ENCODE results near the gene PCDHGA1. TPM values are rescaled to one million over a fixed set of nuclear protein-coding genes. Genes with fewer than 3 reads are reported as not detected.

The PCDHGA1 gene
- total and polyA plus RNA-seq, 2 experiments from 2014 or later = 0.33 TPM; not detected in 1

GRCh38 chr5:141320225-141321169 lies 9.8 kb upstream of the PCDHGA1 start, which contains the start of gene TAF7:
TSS of gene TAF7 (minus strand) at chr5:141320784. CDS start at chr5:141320044, 740 bp downstream.
- Histone ChIP-seq H4K20me1 (ENCODE audit: insufficient read depth, poor library complexity, severe bottlenecking) (no peaks in the 10 kb centered on the region), H3K9me2 (replicated peaks; ENCODE audit: insufficient read depth) (no peaks in the 10 kb centered on the region), H3K36me3 (replicated peaks; ENCODE audit: insufficient read depth, low read depth) (peaks cover 20% of the 10 kb centered on the region), H3K4me2 (peak within 1 kb of the TSS; percentile 78), H3K79me2 (peaks cover 41% of the 10 kb centered on the region), H3K27me3 (no peaks in the 10 kb centered on the region), H2AFZ (peak within 1 kb of the TSS; percentile 99), H3K4me3 (peak within 1 kb of the TSS; percentile 84), H3K4me1 (ENCODE audit: insufficient read depth) (no peaks in the 10 kb centered on the region), H3K9me3 (ENCODE audit: low read depth) (peaks cover 55% of the 10 kb centered on the region), H3K27ac (peak within 1 kb of the TSS; percentile 99)
- DNase-seq (ENCODE audit: low spot score) = peak; percentile 97
- 1% methylated on average over 66 of the region's 67 CpGs for WGBS (ENCODE audit: low lambda C conversion rate, missing lambda C conversion rate)
- TF ChIP-seq, protein P1, sequence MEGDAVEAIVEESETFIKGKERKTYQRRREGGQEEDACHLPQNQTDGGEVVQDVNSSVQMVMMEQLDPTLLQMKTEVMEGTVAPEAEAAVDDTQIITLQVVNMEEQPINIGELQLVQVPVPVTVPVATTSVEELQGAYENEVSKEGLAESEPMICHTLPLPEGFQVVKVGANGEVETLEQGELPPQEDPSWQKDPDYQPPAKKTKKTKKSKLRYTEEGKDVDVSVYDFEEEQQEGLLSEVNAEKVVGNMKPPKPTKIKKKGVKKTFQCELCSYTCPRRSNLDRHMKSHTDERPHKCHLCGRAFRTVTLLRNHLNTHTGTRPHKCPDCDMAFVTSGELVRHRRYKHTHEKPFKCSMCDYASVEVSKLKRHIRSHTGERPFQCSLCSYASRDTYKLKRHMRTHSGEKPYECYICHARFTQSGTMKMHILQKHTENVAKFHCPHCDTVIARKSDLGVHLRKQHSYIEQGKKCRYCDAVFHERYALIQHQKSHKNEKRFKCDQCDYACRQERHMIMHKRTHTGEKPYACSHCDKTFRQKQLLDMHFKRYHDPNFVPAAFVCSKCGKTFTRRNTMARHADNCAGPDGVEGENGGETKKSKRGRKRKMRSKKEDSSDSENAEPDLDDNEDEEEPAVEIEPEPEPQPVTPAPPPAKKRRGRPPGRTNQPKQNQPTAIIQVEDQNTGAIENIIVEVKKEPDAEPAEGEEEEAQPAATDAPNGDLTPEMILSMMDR (IDR thresholded peaks at IDR 0.05; ENCODE audit: poor library complexity) = peak; percentile 88
- TF ChIP-seq EZH2phosphoT487 (IDR thresholded peaks at IDR 0.05; ENCODE audit: low read depth, severe bottlenecking, unreplicated experiment) = no peak

DNA sequence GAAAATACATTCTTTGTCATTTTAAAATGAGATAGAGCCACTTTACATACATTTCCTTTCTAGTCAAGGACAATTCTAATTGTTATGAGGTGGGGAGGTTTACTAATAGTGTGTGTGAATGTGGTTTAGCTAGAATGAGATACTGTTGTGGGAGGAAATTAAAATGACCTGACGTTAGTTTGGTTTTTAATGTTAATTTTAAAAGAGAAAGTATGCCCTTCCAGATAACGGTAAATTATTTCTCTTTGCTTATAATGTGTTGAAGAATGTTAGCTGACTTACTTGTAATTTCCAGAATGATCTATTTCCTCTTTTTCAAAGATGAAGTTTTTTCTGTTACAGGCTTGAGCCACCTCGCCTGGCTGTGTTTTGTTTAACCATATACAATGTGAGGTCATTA lies 8.1 kb upstream of the PCDHGA1 start:
- Histone ChIP-seq H3K27me3 (no peaks in the 10 kb centered on the region), H3K4me2 (no peak overlapping the region), H3K27ac (no peak overlapping the region), H3K4me1 (ENCODE audit: insufficient read depth) (no peaks in the 10 kb centered on the region), H3K4me3 (no peak overlapping the region), H4K20me1 (ENCODE audit: insufficient read depth, poor library complexity, severe bottlenecking) (no peaks in the 10 kb centered on the region), H3K9me3 (ENCODE audit: low read depth) (peaks cover 39% of the 10 kb centered on the region), H3K79me2 (peaks cover 27% of the 10 kb centered on the region), H2AFZ (no peak overlapping the region), H3K36me3 (replicated peaks; ENCODE audit: insufficient read depth, low read depth) (peaks cover 20% of the 10 kb centered on the region), H3K9me2 (replicated peaks; ENCODE audit: insufficient read depth) (no peaks in the 10 kb centered on the region)
- WGBS (ENCODE audit: low lambda C conversion rate, missing lambda C conversion rate) = 93% methylated on average over 3 of the region's 3 CpGs
- DNase-seq (ENCODE audit: low spot score) = no peak
- TF ChIP-seq, protein P1 (IDR thresholded peaks at IDR 0.05; ENCODE audit: poor library complexity) = no peak

DNA sequence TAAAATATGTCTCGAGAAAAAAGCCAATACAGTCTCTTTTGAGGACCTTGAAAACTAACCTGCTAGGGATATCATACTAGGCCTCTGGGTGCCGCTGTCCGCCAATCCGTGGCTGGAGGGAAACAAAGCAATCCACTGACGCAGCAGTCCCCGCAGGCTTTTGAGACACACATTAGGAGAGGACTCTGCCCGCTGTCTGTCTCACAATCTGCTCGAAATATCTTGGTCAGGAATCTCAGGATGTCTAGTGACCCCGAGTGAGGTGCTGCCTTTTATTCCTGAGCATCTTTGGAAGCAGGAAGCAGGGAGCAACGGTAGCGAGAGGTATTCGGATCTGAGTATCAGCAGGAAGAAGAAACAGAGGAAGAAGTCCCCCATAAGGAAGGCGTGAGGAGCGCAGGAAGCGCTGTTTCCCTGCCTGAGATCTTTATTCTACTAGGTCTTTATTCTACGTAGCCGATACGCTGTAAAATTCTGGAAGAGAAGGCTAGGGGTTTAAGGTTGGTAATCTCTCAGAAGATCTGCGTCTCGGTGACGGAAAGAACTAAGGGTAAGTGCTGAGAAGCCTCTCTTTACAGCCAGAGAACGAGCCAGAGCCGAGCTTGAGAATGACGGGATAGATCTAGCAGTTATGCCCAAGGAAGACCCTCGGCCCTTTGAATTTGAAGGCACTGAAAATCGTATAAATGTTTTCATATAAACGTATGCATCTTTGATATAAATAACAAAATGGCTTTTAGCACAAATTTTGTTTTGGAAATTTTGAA lies 4.0 kb upstream of the PCDHGA1 start:
- 52% methylated on average over 27 of the region's 27 CpGs for WGBS (ENCODE audit: low lambda C conversion rate, missing lambda C conversion rate)

More for the DNA sequence above, 4.0 kb upstream of the PCDHGA1 start:
- peak; percentile 11 for DNase-seq (ENCODE audit: low spot score)
- no peaks in the 10 kb centered on the region for H4K20me1 ChIP-seq (ENCODE audit: insufficient read depth, poor library complexity, severe bottlenecking)
- H3K9me3 ChIP-seq (ENCODE audit: low read depth) = peaks cover 11% of the 10 kb centered on the region
- H3K4me2 ChIP-seq = no peak overlapping the region
- no peak for TF ChIP-seq EZH2 (IDR thresholded peaks at IDR 0.05; ENCODE audit: borderline replicate concordance)
- TF ChIP-seq EZH2phosphoT487 (IDR thresholded peaks at IDR 0.05; ENCODE audit: low read depth, severe bottlenecking, unreplicated experiment) = no peak
- TF ChIP-seq, protein P1 (IDR thresholded peaks at IDR 0.05; ENCODE audit: poor library complexity) = peak; percentile 9
- no peaks in the 10 kb centered on the region for H3K4me1 ChIP-seq (ENCODE audit: insufficient read depth)
- no peaks in the 10 kb centered on the region for H3K79me2 ChIP-seq
- H3K36me3 ChIP-seq (replicated peaks; ENCODE audit: insufficient read depth, low read depth) = no peaks in the 10 kb centered on the region
- no peak overlapping the region for H3K4me3 ChIP-seq
- no peak overlapping the region for H3K27ac ChIP-seq
- no peaks in the 10 kb centered on the region for H3K27me3 ChIP-seq
- H2AFZ ChIP-seq = no peak overlapping the region
- no peaks in the 10 kb centered on the region for H3K9me2 ChIP-seq (replicated peaks; ENCODE audit: insufficient read depth)

Measured in hepatocyte (in vitro differentiated cells).